OCI-LY3 (cell line): Measurements from ENCODE around the gene MACROD2.

ENCODE experiments used
- EZH2phosphoT487 ChIP-seq: fragments of 200-600 bp; shearing (Covaris generic); IDR thresholded peaks from 2 replicates; pipeline ENCODE4 v1.6.1; 2018; ENCODE audit warnings: antibody characterized with exemption, mixed run types, low read depth
- TF ChIP-seq, protein P1 (sequence below): fragments of 200-600, 300-600 bp; sonication (generic); IDR thresholded peaks from 2 replicates; pipeline ENCODE4 v1.5.1; 2014; ENCODE audit warnings: antibody characterized with exemption, low read length, low read depth

- TF ChIP-seq, protein P1, sequence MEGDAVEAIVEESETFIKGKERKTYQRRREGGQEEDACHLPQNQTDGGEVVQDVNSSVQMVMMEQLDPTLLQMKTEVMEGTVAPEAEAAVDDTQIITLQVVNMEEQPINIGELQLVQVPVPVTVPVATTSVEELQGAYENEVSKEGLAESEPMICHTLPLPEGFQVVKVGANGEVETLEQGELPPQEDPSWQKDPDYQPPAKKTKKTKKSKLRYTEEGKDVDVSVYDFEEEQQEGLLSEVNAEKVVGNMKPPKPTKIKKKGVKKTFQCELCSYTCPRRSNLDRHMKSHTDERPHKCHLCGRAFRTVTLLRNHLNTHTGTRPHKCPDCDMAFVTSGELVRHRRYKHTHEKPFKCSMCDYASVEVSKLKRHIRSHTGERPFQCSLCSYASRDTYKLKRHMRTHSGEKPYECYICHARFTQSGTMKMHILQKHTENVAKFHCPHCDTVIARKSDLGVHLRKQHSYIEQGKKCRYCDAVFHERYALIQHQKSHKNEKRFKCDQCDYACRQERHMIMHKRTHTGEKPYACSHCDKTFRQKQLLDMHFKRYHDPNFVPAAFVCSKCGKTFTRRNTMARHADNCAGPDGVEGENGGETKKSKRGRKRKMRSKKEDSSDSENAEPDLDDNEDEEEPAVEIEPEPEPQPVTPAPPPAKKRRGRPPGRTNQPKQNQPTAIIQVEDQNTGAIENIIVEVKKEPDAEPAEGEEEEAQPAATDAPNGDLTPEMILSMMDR: no peak
- TF ChIP-seq EZH2phosphoT487: no peak
Observed at GRCh38 chr20:15327123-15327522, 1331.8 kb downstream of the MACROD2 start.
